HEK293 (cell line): ENCODE measurements around the gene SORBS2.

Experiments
- CTCF ChIP-seq: fragments of 450-650 bp; formaldehyde crosslinking; IDR thresholded peaks from 2 replicates; pipeline ENCODE4 v1.5.1; 2016; ENCODE audit warnings: missing biosample characterization, missing genetic modification characterization
- MEIS1 ChIP-seq: sonication (generic); formaldehyde crosslinking; IDR thresholded peaks from 2 replicates; pipeline ENCODE4 v1.8.1; 2022; ENCODE audit warnings: missing genetic modification reagents, mild to moderate bottlenecking, borderline replicate concordance
- REST ChIP-seq: fragments of 450-650 bp; formaldehyde crosslinking; IDR thresholded peaks from 2 replicates; pipeline ENCODE4 v1.5.1; 2016; ENCODE audit warnings: missing biosample characterization, missing genetic modification characterization
- ZBTB11 ChIP-seq: fragments of 450-650 bp; formaldehyde crosslinking; conservative IDR thresholded peaks from 2 replicates; pipeline ENCODE4 v1.5.1; 2016; ENCODE audit warnings: low read depth, missing biosample characterization, missing genetic modification characterization
- ZBTB26 ChIP-seq: fragments of 450-650 bp; formaldehyde crosslinking; optimal IDR thresholded peaks from 2 replicates; pipeline ENCODE3; 2016; ENCODE audit warnings: missing biosample characterization, mild to moderate bottlenecking, missing genetic modification characterization
- ZNF488 ChIP-seq: fragments of 450-650 bp; formaldehyde crosslinking; IDR thresholded peaks from 2 replicates; pipeline ENCODE4 v1.5.1; 2016; ENCODE audit warnings: missing biosample characterization, missing genetic modification characterization
- ZNF548 ChIP-seq: fragments of 450-650 bp; formaldehyde crosslinking; IDR thresholded peaks from 2 replicates; pipeline ENCODE4 v1.5.1; 2016; ENCODE audit warnings: missing biosample characterization, missing genetic modification characterization
- ZNF837 ChIP-seq: fragments of 450-650 bp; formaldehyde crosslinking; IDR thresholded peaks from 2 replicates; pipeline ENCODE4 v1.5.1; 2016; ENCODE audit warnings: missing biosample characterization, missing genetic modification characterization

GRCh38 chr4:185602397-185602796 lies 209.6 kb downstream of the SORBS2 start:
- TF ChIP-seq ZNF548 (no peak), ZBTB26 (tag by site-specific recombination) (no peak), ZNF837 (tag by site-specific recombination) (no peak), ZBTB11 (no peak), ZNF488 (tag by site-specific recombination) (no peak), MEIS1 (no peak), REST (no peak), CTCF (tag by site-specific recombination) (no peak)
